ENCODE measurements around the gene NKAIN4.

The NKAIN4 gene

DNA sequence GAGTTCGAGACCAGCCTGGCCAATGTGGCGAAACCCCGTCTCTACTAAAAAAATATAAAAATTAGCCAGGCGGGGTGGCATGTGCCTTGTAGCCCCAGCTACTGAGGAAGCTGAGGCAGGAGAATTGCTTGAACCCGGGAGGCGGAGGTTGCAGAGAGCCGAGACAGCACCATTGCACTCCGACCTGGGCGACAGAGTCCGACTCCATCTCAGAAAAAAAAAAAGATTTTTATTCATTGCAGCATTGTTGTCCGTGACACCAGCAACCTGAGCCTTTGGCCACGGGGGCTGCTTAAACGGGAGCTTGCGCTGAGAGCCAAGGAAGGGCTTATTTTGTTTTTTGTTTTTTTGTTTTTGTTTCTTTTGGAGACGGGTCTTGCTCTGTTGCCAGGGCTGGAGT, 25.7 kb upstream of the NKAIN4 start:
- Histone ChIP-seq H3K27me3 (ENCODE audit: low read depth, low read length) (no peaks in the 10 kb centered on the region), H3K4me3 (ENCODE audit: low read depth in 1 of 2, low read length in 2 of 2) (no peak overlapping the region), H3K36me3 (ENCODE audit: control insufficient read depth in 1 of 2, insufficient read depth in 2 of 2, low read length in 2 of 2) (peaks cover 6 to 80% of the 10 kb centered on the region in 2 donors), H3K27ac (ENCODE audit: low read length) (no peak overlapping the region), H3K9me3 (ENCODE audit: control insufficient read depth in 1 of 2, low read length in 2 of 2) (no peaks in the 10 kb centered on the region), H3K4me1 (ENCODE audit: control insufficient read depth in 1 of 2, insufficient read depth in 2 of 2, low read length in 2 of 2) (peaks cover 0 to 2% of the 10 kb centered on the region in 2 donors)

DNA sequence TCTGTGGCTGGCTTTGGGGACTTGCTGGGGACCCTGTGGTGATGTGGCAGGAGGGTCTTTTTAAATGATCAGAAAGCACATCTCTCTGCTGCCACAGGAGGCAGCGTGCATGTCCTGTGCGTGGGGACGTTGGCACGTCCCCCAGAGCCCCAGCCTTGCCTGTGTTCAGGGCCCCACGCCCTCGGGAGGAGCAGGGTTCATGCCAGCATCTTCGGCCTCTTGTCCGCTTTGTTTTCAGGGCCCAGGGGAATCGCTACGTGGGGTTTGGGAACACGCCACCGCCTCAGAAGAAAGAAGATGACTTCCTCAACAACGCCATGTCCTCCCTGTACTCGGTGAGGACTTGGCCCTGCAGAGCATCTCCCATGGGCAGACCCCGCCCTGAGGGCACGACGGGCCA, 24.4 kb upstream of the NKAIN4 start:
- peaks cover 5 to 14% of the 10 kb centered on the region in 2 donors for H3K4me1 ChIP-seq (ENCODE audit: control insufficient read depth in 1 of 2, insufficient read depth in 2 of 2, low read length in 2 of 2)
- no peak overlapping the region for H3K4me3 ChIP-seq (ENCODE audit: low read depth in 1 of 2, low read length in 2 of 2)
- H3K36me3 ChIP-seq (ENCODE audit: control insufficient read depth in 1 of 2, insufficient read depth in 2 of 2, low read length in 2 of 2): peaks cover 6 to 68% of the 10 kb centered on the region in 2 donors
- H3K9me3 ChIP-seq (ENCODE audit: control insufficient read depth in 1 of 2, low read length in 2 of 2): no peaks in the 10 kb centered on the region
- H3K27me3 ChIP-seq (ENCODE audit: low read depth, low read length): no peaks in the 10 kb centered on the region
- no peak overlapping the region for H3K27ac ChIP-seq (ENCODE audit: low read length)

DNA sequence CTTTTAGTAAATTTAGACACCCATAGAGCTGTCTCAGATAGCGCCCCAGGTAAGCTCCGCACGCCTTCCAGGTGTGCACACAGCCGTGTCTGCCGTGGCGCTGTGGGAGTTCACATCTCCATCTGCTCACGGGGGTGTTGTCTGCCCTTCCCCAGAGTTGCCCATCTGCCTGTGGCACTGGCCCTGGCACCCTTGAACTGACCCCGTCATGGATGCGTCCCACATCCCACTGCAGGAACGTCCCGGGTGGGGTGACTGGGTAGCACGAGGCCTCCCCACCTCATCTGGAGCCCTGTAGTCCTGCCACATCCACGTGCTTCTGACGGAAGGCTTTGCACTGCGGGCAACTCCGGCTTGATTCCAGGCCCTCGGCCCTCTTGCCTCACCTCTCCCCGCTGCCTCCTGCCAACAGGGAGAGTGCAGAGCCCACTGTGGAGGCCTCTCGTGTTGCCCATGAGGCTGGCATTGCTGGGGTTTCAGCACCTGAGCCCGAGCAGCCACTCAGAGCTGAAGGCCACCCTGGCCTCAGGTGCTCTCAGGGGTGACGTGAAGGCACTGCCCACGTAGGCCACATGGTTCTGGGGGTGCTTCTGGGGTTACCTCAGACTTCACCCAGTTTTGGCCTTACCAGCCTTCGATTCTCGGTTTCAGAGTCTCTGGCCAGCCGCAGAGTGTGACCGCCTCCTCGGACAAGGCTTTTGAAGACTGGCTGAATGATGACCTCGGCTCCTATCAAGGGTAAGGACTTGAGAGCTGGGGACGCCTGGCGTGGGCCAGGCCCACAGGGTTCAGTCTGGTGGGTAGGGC, 23.4 kb upstream of the NKAIN4 start:
- H3K27me3 ChIP-seq (ENCODE audit: low read depth, low read length): no peaks in the 10 kb centered on the region
- H3K36me3 ChIP-seq (ENCODE audit: control insufficient read depth in 1 of 2, insufficient read depth in 2 of 2, low read length in 2 of 2): peaks cover 6 to 58% of the 10 kb centered on the region in 2 donors
- no peak overlapping the region for H3K4me3 ChIP-seq (ENCODE audit: low read depth in 1 of 2, low read length in 2 of 2)
- peaks cover 5 to 18% of the 10 kb centered on the region in 2 donors for H3K4me1 ChIP-seq (ENCODE audit: control insufficient read depth in 1 of 2, insufficient read depth in 2 of 2, low read length in 2 of 2)
- H3K27ac ChIP-seq (ENCODE audit: low read length): no peak overlapping the region
- H3K9me3 ChIP-seq (ENCODE audit: control insufficient read depth in 1 of 2, low read length in 2 of 2): no peaks in the 10 kb centered on the region

- Histone ChIP-seq H3K27me3 (ENCODE audit: low read depth, low read length) (no peaks in the 10 kb centered on the region), H3K9me3 (ENCODE audit: control insufficient read depth in 1 of 2, low read length in 2 of 2) (no peaks in the 10 kb centered on the region), H3K4me1 (ENCODE audit: control insufficient read depth in 1 of 2, insufficient read depth in 2 of 2, low read length in 2 of 2) (peaks cover 5 to 20% of the 10 kb centered on the region in 2 donors), H3K4me3 (ENCODE audit: low read depth in 1 of 2, low read length in 2 of 2) (no peak overlapping the region), H3K36me3 (ENCODE audit: control insufficient read depth in 1 of 2, insufficient read depth in 2 of 2, low read length in 2 of 2) (peaks cover 6 to 51% of the 10 kb centered on the region in 2 donors), H3K27ac (ENCODE audit: low read length) (no peak overlapping the region)
These were observed 22.7 kb upstream of the NKAIN4 start for GRCh38 chr20:63276956-63277355.

DNA sequence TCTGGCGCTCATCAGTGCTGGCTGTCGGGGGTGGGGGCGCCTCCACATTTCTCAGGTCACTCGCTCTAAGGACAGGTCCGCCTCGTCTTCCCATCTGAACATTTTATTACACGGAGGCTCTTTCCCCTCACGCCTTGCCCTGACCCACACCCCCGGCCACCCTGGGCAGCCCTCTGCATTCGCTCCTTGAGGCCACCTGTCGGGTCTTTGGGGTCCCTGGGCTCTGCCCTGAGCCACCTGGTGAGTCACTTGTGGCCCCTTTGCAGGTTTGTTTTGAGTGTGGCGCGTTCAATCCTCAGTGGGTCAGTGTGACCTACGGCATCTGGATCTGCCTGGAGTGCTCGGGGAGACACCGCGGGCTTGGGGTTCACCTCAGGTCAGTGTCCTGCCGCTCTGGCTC, 21.6 kb upstream of the NKAIN4 start:
- H3K36me3 ChIP-seq (ENCODE audit: control insufficient read depth in 1 of 2, insufficient read depth in 2 of 2, low read length in 2 of 2): peaks cover 6 to 48% of the 10 kb centered on the region in 2 donors
- no peaks in the 10 kb centered on the region for H3K9me3 ChIP-seq (ENCODE audit: control insufficient read depth in 1 of 2, low read length in 2 of 2)
- no peak overlapping the region for H3K4me3 ChIP-seq (ENCODE audit: low read depth in 1 of 2, low read length in 2 of 2)
- peaks cover 5 to 25% of the 10 kb centered on the region in 2 donors for H3K4me1 ChIP-seq (ENCODE audit: control insufficient read depth in 1 of 2, insufficient read depth in 2 of 2, low read length in 2 of 2)
- H3K27me3 ChIP-seq (ENCODE audit: low read depth, low read length): no peaks in the 10 kb centered on the region
- H3K27ac ChIP-seq (ENCODE audit: low read length): no peak overlapping the region

DNA sequence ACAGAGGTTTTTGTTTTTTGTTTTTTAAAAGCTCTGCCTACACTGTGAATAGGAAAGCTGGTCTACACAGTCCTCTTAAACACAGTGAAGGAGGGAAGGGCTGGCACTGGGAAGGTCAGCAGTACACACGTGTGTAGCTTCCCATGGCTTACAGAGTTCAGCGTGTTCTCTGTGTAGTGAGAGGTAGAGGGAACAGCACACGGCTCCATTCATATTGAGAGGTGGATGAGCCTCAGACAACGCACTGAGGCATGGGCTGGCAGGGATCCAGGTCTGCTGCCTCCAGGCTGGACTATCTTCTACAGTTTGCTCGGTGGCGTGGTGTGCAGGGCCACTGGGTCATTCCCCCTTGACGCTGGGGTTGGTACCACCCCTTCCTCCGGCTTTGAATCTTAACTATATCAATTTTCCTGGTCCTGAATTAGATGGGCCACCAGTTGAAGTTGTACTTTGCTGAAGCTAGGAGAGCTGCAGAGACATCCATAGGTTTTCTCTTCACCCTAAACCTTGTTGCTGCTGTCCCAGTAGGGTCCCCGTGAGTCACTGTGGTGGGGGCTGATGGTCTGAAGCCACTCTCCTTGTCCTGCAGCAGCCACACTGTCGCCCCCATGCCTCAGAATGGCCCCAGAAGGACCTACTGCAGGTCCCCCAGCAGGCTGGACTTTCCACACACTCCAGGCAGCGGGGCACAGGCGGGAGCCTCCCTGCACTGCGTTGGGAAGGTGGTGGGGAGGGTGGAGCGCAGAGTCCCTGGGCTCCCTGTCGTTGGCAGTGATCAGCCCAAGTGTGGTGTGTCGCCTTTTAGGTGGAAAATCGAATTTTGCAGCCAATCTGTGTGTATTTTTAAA, 20.3 kb upstream of the NKAIN4 start:
- Histone ChIP-seq H3K4me3 (ENCODE audit: low read depth in 1 of 2, low read length in 2 of 2) (no peak overlapping the region), H3K27ac (ENCODE audit: low read length) (no peak overlapping the region), H3K9me3 (ENCODE audit: control insufficient read depth in 1 of 2, low read length in 2 of 2) (no peaks in the 10 kb centered on the region), H3K4me1 (ENCODE audit: control insufficient read depth in 1 of 2, insufficient read depth in 2 of 2, low read length in 2 of 2) (peaks cover 5 to 25% of the 10 kb centered on the region in 2 donors), H3K27me3 (ENCODE audit: low read depth, low read length) (no peaks in the 10 kb centered on the region), H3K36me3 (ENCODE audit: control insufficient read depth in 1 of 2, insufficient read depth in 2 of 2, low read length in 2 of 2) (peaks cover 6 to 37% of the 10 kb centered on the region in 2 donors)

- Histone ChIP-seq H3K36me3 (ENCODE audit: control insufficient read depth in 1 of 2, insufficient read depth in 2 of 2, low read length in 2 of 2) (peaks cover 6 to 31% of the 10 kb centered on the region in 2 donors), H3K4me3 (ENCODE audit: low read depth in 1 of 2, low read length in 2 of 2) (peak overlapping the region; percentile 89 to 98), H3K27ac (ENCODE audit: low read length) (peak overlapping the region; percentile 49), H3K9me3 (ENCODE audit: control insufficient read depth in 1 of 2, low read length in 2 of 2) (no peaks in the 10 kb centered on the region), H3K4me1 (ENCODE audit: control insufficient read depth in 1 of 2, insufficient read depth in 2 of 2, low read length in 2 of 2) (peaks cover 5 to 25% of the 10 kb centered on the region in 2 donors), H3K27me3 (ENCODE audit: low read depth, low read length) (no peaks in the 10 kb centered on the region)
These were observed 19.5 kb upstream of the NKAIN4 start for GRCh38 chr20:63273635-63274380.

DNA sequence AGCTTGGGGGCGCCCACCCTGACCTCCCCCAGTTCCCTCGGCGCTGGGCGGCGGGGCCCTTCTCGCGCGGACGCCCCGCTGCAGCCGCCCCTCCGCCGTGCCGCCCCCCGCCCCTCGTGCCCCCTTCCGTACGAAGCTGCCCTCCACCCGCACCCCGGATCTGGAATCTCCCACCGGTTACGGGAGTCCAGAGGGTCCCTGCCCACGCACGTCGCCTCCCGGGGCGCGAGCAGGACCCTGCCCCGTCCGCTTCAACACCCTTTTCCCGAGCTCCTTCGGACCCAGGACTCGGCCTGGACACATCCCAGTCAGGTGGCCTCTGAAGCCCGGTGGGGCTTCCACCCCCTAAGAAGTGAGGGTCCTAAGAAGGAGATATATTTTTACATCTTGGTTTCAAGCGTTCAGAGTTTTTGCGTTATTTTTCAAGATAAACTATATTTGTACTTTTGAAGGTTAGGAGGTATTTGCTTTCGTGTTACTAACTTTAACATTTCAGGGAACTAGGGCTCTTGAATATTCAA, 18.9 kb upstream of the NKAIN4 start:
- peaks cover 5 to 25% of the 10 kb centered on the region in 2 donors for H3K4me1 ChIP-seq (ENCODE audit: control insufficient read depth in 1 of 2, insufficient read depth in 2 of 2, low read length in 2 of 2)
- no peaks in the 10 kb centered on the region for H3K9me3 ChIP-seq (ENCODE audit: control insufficient read depth in 1 of 2, low read length in 2 of 2)
- H3K27ac ChIP-seq (ENCODE audit: low read length): peak overlapping the region; percentile 49
- peak overlapping the region; percentile 89 to 98 for H3K4me3 ChIP-seq (ENCODE audit: low read depth in 1 of 2, low read length in 2 of 2)
- H3K36me3 ChIP-seq (ENCODE audit: control insufficient read depth in 1 of 2, insufficient read depth in 2 of 2, low read length in 2 of 2): peaks cover 6 to 24% of the 10 kb centered on the region in 2 donors
- no peaks in the 10 kb centered on the region for H3K27me3 ChIP-seq (ENCODE audit: low read depth, low read length)

DNA sequence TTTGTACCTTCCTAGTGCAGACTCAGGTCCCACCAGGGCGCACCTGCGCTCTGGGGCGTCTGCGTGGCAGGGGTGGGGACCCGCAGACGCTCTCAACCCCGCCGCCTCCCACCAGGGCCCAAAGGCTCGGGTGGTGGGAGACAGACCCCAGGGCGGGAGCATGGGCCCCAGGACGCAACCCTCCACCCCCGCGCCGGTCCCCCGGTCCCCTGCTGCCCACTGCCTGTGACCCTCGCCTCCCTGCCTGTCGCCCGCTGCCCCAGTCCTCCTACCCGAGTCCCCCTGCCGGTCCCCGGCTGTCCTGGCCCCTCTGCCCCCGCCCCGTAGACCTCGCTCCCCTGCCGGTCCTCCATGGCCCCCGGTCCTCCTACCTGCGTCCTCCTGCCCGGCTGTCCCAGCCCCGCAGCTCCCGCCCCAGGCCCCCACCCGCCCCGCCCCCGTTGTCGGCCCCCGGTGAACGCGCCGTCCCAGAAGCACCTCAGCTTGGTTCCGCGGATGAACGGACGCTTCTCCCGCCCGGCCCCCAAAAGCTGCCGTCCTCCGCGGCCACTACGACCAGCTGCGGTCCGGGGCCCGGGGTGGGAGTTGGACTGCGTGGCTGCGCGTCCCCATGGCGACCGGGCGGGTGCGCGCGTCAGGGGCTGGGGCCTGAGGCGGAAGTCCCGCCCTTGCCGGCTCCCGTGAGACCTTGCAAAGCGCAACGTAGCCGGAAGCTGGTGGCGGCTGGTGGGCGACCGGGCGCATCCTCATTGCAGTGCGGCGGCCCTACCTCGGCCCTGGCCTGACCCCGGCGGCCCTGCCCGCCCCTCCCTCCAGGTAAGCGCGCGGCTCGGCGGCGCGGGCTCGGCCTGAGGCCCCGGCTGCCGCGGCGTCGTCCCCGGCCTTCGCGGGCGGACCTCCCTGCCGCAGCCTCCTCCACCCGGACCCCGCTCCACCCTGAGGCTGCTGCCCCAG, 18.1 kb upstream of the NKAIN4 start, which contains the start of gene ARFGAP1:
ARFGAP1 (plus strand) TSS at position 709 of the 954 bp plus-strand sequence. CDS start 2,768 bp downstream, outside the sequence.
- no peaks in the 10 kb centered on the region for H3K27me3 ChIP-seq (ENCODE audit: low read depth, low read length)
- H3K36me3 ChIP-seq (ENCODE audit: control insufficient read depth in 1 of 2, insufficient read depth in 2 of 2, low read length in 2 of 2): peaks cover 6 to 18% of the 10 kb centered on the region in 2 donors
- no peaks in the 10 kb centered on the region for H3K9me3 ChIP-seq (ENCODE audit: control insufficient read depth in 1 of 2, low read length in 2 of 2)
- H3K4me3 ChIP-seq (ENCODE audit: low read depth in 1 of 2, low read length in 2 of 2): peak within 1 kb of the TSS; percentile 89 to 98
- H3K4me1 ChIP-seq (ENCODE audit: control insufficient read depth in 1 of 2, insufficient read depth in 2 of 2, low read length in 2 of 2): peaks cover 5 to 25% of the 10 kb centered on the region in 2 donors
- H3K27ac ChIP-seq (ENCODE audit: low read length): peak within 1 kb of the TSS; percentile 49

Data from muscle layer of duodenum (tissue), 2 donors.